B cell (primary cell): ENCODE measurements around the gene CCDC187. TPM values are rescaled to one million over a fixed set of nuclear protein-coding genes. Genes with fewer than 3 reads are reported as not detected.
A peak's percentile ranks its signal among the peaks of the same experiment; 100 is the strongest.

ENCODE experiments used
- ATAC-seq: fragments of 200-7000 bp; cut with Tn5 transposase; one replicate; pipeline ENCODE4 v1.10.0; 2021; ENCODE audit warnings: low read depth, mild to moderate bottlenecking, moderate number of reproducible peaks, moderate library complexity
- CTCF ChIA-PET: fragments of 350-600 bp; sonication (Branson Sonifier 250); formaldehyde crosslinking; loops from one replicate; lab custom pipeline; 2021; ENCODE audit warnings: antibody characterized with exemption, inconsistent platforms; lab: Charles Lee
- POLR2A ChIA-PET: fragments of 350-600 bp; sonication (Branson Sonifier 250); formaldehyde crosslinking; loops from one replicate; lab custom pipeline; 2021; ENCODE audit warnings: antibody characterized with exemption; lab: Charles Lee
- DNase-seq: peaks from one replicate; pipeline ENCODE4 v3.0.0; 2013
- H2AFZ ChIP-seq: 2 replicates; pipeline ENCODE4 v1.6.1; 2012; ENCODE audit warnings: mild to moderate bottlenecking, low read depth, low read length; ENCODE audit not compliant: insufficient read depth, poor library complexity, severe bottlenecking
- H3K27ac ChIP-seq, 2 donors: 1 replicate in 1 of 2; 2 replicates in 1 of 2; pipeline ENCODE4 v1.5.1; 2012 to 2013; ENCODE audit warnings: low read length in 2 of 2, mild to moderate bottlenecking in 2 of 2, moderate library complexity in 1 of 2
- H3K27me3 ChIP-seq, 4 experiments: fragments of 200-600 bp in 1 of 4; sonication (generic) in 1 of 4; replicated peaks in 1 of 4; 1 replicate in 2 of 4; 2 replicates in 2 of 4; pipeline versions ENCODE4 v1.6.1 to v1.7.0; 2013 to 2016; ENCODE audit warnings: low read length in 3 of 4, mild to moderate bottlenecking in 2 of 4, mixed read lengths in 1 of 4, moderate library complexity in 1 of 4; ENCODE audit not compliant: insufficient read depth in 4 of 4, control insufficient read depth in 3 of 4; ENCODE audit errors: control extremely low read depth in 1 of 4
- H3K36me3 ChIP-seq, 2 experiments: replicated peaks in 1 of 2; 1 replicate in 1 of 2; 2 replicates in 1 of 2; pipeline versions ENCODE4 v1.6.1 to v1.7.1; 2013; ENCODE audit warnings: low read length in 1 of 2; ENCODE audit not compliant: insufficient read depth in 2 of 2, control insufficient read depth in 1 of 2; ENCODE audit errors: control extremely low read depth in 1 of 2, extremely low read depth in 1 of 2
- H3K4me1 ChIP-seq, 2 donors: fragments of 200-600 bp in 1 of 2; sonication (generic) in 1 of 2; 1 replicate in 1 of 2; 2 replicates in 1 of 2; pipeline versions ENCODE4 v1.5.1 to v1.6.1; 2013 to 2017; ENCODE audit warnings: low read length in 2 of 2; ENCODE audit not compliant: control insufficient read depth in 2 of 2, insufficient read depth in 2 of 2
- H3K4me2 ChIP-seq: replicated peaks from 2 replicates; pipeline ENCODE3; 2012; ENCODE audit warnings: mild to moderate bottlenecking, low read depth, low read length; ENCODE audit not compliant: poor library complexity, severe bottlenecking
- H3K4me3 ChIP-seq, 5 experiments: fragments of 200-600 bp in 1 of 5; sonication (generic) in 1 of 5; 1 replicate in 3 of 5; 2 replicates in 2 of 5; pipeline versions ENCODE4 v1.5.1 to v1.7.0; 2011 to 2016; ENCODE audit warnings: low read length in 4 of 5, mild to moderate bottlenecking in 4 of 5, low read depth in 2 of 5, control low read depth in 1 of 5, moderate library complexity in 1 of 5; ENCODE audit not compliant: insufficient read depth in 1 of 5; ENCODE audit errors: control extremely low read depth in 1 of 5, extremely low read depth in 1 of 5
- H3K79me2 ChIP-seq: fragments of 200-600 bp; sonication (generic); one replicate; pipeline ENCODE4 v1.6.0; 2016; ENCODE audit warnings: low read length; ENCODE audit not compliant: control insufficient read depth, insufficient read depth
- H3K9ac ChIP-seq: fragments of 200-600 bp; sonication (generic); 2 replicates; pipeline ENCODE4 v1.6.1; 2017; ENCODE audit warnings: mild to moderate bottlenecking, low read length, moderate library complexity
- H3K9me3 ChIP-seq, 3 donors: one replicate each; pipeline versions ENCODE4 v1.6.1 to v1.7.1; 2013; ENCODE audit warnings: low read length in 2 of 3; ENCODE audit not compliant: control insufficient read depth in 2 of 3, insufficient read depth in 1 of 3; ENCODE audit errors: control extremely low read depth in 1 of 3
- H4K20me1 ChIP-seq: 2 replicates; pipeline ENCODE4 v1.6.0; 2012; ENCODE audit warnings: mild to moderate bottlenecking, low read length; ENCODE audit not compliant: insufficient read depth, control insufficient read depth, poor library complexity, severe bottlenecking
- H3K27ac Mint-ChIP-seq: one replicate; pipeline ENCODE4 v1.8.0; 2021; ENCODE audit warnings: mixed read lengths
- H3K27me3 Mint-ChIP-seq: one replicate; pipeline ENCODE4 v1.8.0; 2021; ENCODE audit warnings: mixed read lengths
- H3K4me1 Mint-ChIP-seq: one replicate; pipeline ENCODE4 v1.8.0; 2021; ENCODE audit warnings: mixed read lengths
- H3K4me3 Mint-ChIP-seq: one replicate; pipeline ENCODE4 v1.8.0; 2021; ENCODE audit warnings: mixed read lengths
- H3K9me3 Mint-ChIP-seq: one replicate; pipeline ENCODE4 v1.8.0; 2022; ENCODE audit warnings: mixed read lengths; ENCODE audit not compliant: insufficient read depth
- CTCF ChIP-seq: fragments of 200-600 bp; IDR thresholded peaks from one replicate; pipeline ENCODE4 v1.8.0; 2022; ENCODE audit warnings: antibody characterized with exemption, mild to moderate bottlenecking
- EZH2 ChIP-seq: IDR thresholded peaks from 2 replicates; pipeline ENCODE4 v1.6.1; 2012; ENCODE audit warnings: borderline replicate concordance, low read depth, mild to moderate bottlenecking, moderate library complexity, low read length; ENCODE audit not compliant: insufficient read depth, poor library complexity, severe bottlenecking
- WGBS: methylation state at CpG from one replicate; pipeline ENCODE4 v1.1.5; 2013; ENCODE audit warnings: missing lambda C conversion rate; ENCODE audit not compliant: insufficient coverage; 5-methylcytosine and 5-hydroxymethylcytosine counted together
- intact Hi-C: fragments of 100-400 bp; cut with micrococcal nuclease; formaldehyde crosslinking; loops from one replicate; pipeline ENCODE4 v1.10.0; 2022
- polyA plus RNA-seq: library from polyadenylated mRNA; depleted of rRNA; stranded (reverse); fragments of >200 nt; gene quantifications from 2 replicates; pipeline ENCODE4 v1.2.3, GENCODE V29; 2012
- total RNA-seq, 2 donors: library from RNA; stranded (reverse); fragments of 120-200 nt in 1 of 2; gene quantifications; 1 replicate in 1 of 2; 2 replicates in 1 of 2; pipeline versions ENCODE4 v1.2.3 to v1.2.4, GENCODE V29; 2013 to 2022

Gene CCDC187
- total and polyA plus RNA-seq, 2 donors (not counting 1 experiment from before 2014, with no cell fraction given), result 1.5 to 7.6 TPM

DNA sequence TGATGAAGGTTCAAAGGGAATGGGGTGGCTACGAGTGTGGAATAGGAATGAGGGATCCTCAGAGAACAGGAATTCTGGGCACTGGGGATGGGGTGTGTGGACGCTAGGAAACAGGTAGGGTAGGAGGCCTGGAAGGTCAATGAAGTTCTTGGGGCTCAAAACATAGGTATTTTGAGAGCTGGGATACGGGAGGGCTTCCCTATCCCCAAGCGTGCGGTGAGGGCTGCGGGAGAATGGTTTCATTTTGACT lies 59.0 kb downstream of the CCDC187 start:
- ATAC-seq, result no peak
- Histone ChIP-seq H3K9me3 (no peaks in the 10 kb centered on the region), H3K27me3 (no peaks in the 10 kb centered on the region), H3K4me3 (peak overlapping the region; percentile 66 to 97 (median 90)), H3K36me3 (peaks cover 2 to 15% of the 10 kb centered on the region in 2 experiments), H4K20me1 (peaks cover 34% of the 10 kb centered on the region), H3K27ac (peak overlapping the region; percentile 70 to 83), H3K9ac (peak overlapping the region; percentile 88), H3K4me2 (peak overlapping the region; percentile 86), H3K4me1 (peaks cover 50 to 56% of the 10 kb centered on the region in 2 donors), H3K79me2 (peaks cover 46% of the 10 kb centered on the region), H2AFZ (peak overlapping the region; percentile 40)
- Mint-ChIP-seq H3K27me3 (no peaks in the 10 kb centered on the region), H3K9me3 (no peaks in the 10 kb centered on the region), H3K4me3 (peak overlapping the region; percentile 94), H3K4me1 (peaks cover 56% of the 10 kb centered on the region), H3K27ac (peak overlapping the region; percentile 90)
- POLR2A ChIA-PET, result interaction anchor here (0.7 kb wide), 1 partner anchor 29 kb away, joined by 3 read pairs; no protein-coding TSS in a partner anchor
- 0% methylated on average over 6 of the region's 6 CpGs for WGBS
- CTCF ChIA-PET, result interaction anchor here (1.3 to 8.5 kb wide), 2 partner anchors 19 to 75 kb away, joined by 4 to 102 read pairs; no protein-coding TSS in a partner anchor
- no peak for DNase-seq
- TF ChIP-seq EZH2, result no peak
- no peak for TF ChIP-seq CTCF
- intact Hi-C loops, result loop anchor here (1.0 to 10.0 kb wide), 5 partner anchors 20 to 280 kb away; partner anchors contain the start of genes DNLZ, SNAPC4, TMEM250 and UBAC1
